ENCODE data around the gene MB. TPM values are rescaled to one million over a fixed set of nuclear protein-coding genes. Genes with fewer than 3 reads are reported as not detected.

Gene MB
- total RNA-seq, 2 experiments from 2014 or later, result not detected

- no peaks in the 10 kb centered on the region for H4K20me1 ChIP-seq (ENCODE audit: insufficient read depth, low read length)
- DNase-seq (ENCODE audit: low spot score), result no peak
- no peaks in the 10 kb centered on the region for H3K4me1 ChIP-seq (ENCODE audit: insufficient read depth, low read length, poor library complexity, severe bottlenecking)
- H3K9me3 ChIP-seq (ENCODE audit: low read length), result 0 out of 2 replicates have a peak, but pooled peaks cover 10% of the 10 kb centered on the region
- no peak overlapping the region for H3K4me3 ChIP-seq (ENCODE audit: low read depth, low read length, poor library complexity, severe bottlenecking)
- H3K79me2 ChIP-seq (ENCODE audit: insufficient read depth, low read depth, low read length), result no peaks in the 10 kb centered on the region
- ChIA-PET POLR2A (no interaction called here), CTCF (ENCODE audit: unreplicated experiment) (no interaction called here)
- H3K9me2 ChIP-seq (ENCODE audit: insufficient read depth, low read length), result no peaks in the 10 kb centered on the region
- H3K27ac ChIP-seq (ENCODE audit: low read depth, low read length, poor library complexity, severe bottlenecking), result no peak overlapping the region
- H3K36me3 ChIP-seq (ENCODE audit: insufficient read depth, low read length), result no peaks in the 10 kb centered on the region
- TF ChIP-seq, protein P1, sequence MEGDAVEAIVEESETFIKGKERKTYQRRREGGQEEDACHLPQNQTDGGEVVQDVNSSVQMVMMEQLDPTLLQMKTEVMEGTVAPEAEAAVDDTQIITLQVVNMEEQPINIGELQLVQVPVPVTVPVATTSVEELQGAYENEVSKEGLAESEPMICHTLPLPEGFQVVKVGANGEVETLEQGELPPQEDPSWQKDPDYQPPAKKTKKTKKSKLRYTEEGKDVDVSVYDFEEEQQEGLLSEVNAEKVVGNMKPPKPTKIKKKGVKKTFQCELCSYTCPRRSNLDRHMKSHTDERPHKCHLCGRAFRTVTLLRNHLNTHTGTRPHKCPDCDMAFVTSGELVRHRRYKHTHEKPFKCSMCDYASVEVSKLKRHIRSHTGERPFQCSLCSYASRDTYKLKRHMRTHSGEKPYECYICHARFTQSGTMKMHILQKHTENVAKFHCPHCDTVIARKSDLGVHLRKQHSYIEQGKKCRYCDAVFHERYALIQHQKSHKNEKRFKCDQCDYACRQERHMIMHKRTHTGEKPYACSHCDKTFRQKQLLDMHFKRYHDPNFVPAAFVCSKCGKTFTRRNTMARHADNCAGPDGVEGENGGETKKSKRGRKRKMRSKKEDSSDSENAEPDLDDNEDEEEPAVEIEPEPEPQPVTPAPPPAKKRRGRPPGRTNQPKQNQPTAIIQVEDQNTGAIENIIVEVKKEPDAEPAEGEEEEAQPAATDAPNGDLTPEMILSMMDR (conservative IDR thresholded peaks at IDR 0.05; ENCODE audit: low read length), result no peak
- TF ChIP-seq EZH2phosphoT487 (IDR thresholded peaks at IDR 0.05; ENCODE audit: borderline replicate concordance, low read depth, low read length), result no peak
- H3K4me2 ChIP-seq (ENCODE audit: low read length), result no peak overlapping the region
- H2AFZ ChIP-seq (ENCODE audit: low read length), result no peak overlapping the region
- intact Hi-C loops (cut with micrococcal nuclease; ENCODE audit: unreplicated experiment), result no loop called here
- no TSS peak for BruUV-seq (replicated peaks)
These were observed 16.0 kb downstream of the MB start for GRCh38 chr22:35601013-35601580.

GRCh38 chr22:35600476-35600875 lies 16.7 kb downstream of the MB start:
- Histone ChIP-seq H3K4me3 (ENCODE audit: low read depth, low read length, poor library complexity, severe bottlenecking) (no peak overlapping the region), H3K9me2 (ENCODE audit: insufficient read depth, low read length) (no peaks in the 10 kb centered on the region), H4K20me1 (ENCODE audit: insufficient read depth, low read length) (no peaks in the 10 kb centered on the region), H2AFZ (ENCODE audit: low read length) (no peak overlapping the region), H3K27ac (ENCODE audit: low read depth, low read length, poor library complexity, severe bottlenecking) (no peak overlapping the region), H3K4me1 (ENCODE audit: insufficient read depth, low read length, poor library complexity, severe bottlenecking) (no peaks in the 10 kb centered on the region), H3K79me2 (ENCODE audit: insufficient read depth, low read depth, low read length) (no peaks in the 10 kb centered on the region), H3K4me2 (ENCODE audit: low read length) (no peak overlapping the region), H3K9me3 (ENCODE audit: low read length) (0 out of 2 replicates have a peak, but pooled peaks cover 10% of the 10 kb centered on the region), H3K36me3 (ENCODE audit: insufficient read depth, low read length) (no peaks in the 10 kb centered on the region)
- BruUV-seq (replicated peaks), result no TSS peak
- intact Hi-C loops (cut with micrococcal nuclease; ENCODE audit: unreplicated experiment), result no loop called here
- ChIA-PET CTCF (ENCODE audit: unreplicated experiment) (no interaction called here), POLR2A (no interaction called here)
- DNase-seq (ENCODE audit: low spot score), result no peak
- TF ChIP-seq EZH2phosphoT487 (IDR thresholded peaks at IDR 0.05; ENCODE audit: borderline replicate concordance, low read depth, low read length), result no peak
- TF ChIP-seq, protein P1 (conservative IDR thresholded peaks at IDR 0.05; ENCODE audit: low read length), result no peak

- H4K20me1 ChIP-seq (ENCODE audit: insufficient read depth, low read length), result no peaks in the 10 kb centered on the region
- no TSS peak for BruUV-seq (replicated peaks)
- no peaks in the 10 kb centered on the region for H3K9me2 ChIP-seq (ENCODE audit: insufficient read depth, low read length)
- no peaks in the 10 kb centered on the region for H3K79me2 ChIP-seq (ENCODE audit: insufficient read depth, low read depth, low read length)
- intact Hi-C loops (cut with micrococcal nuclease; ENCODE audit: unreplicated experiment), result no loop called here
- no peaks in the 10 kb centered on the region for H3K4me1 ChIP-seq (ENCODE audit: insufficient read depth, low read length, poor library complexity, severe bottlenecking)
- no peak overlapping the region for H3K4me2 ChIP-seq (ENCODE audit: low read length)
- POLR2A ChIA-PET, result no interaction called here
- no peak overlapping the region for H2AFZ ChIP-seq (ENCODE audit: low read length)
- H3K36me3 ChIP-seq (ENCODE audit: insufficient read depth, low read length), result no peaks in the 10 kb centered on the region
- H3K27ac ChIP-seq (ENCODE audit: low read depth, low read length, poor library complexity, severe bottlenecking), result no peak overlapping the region
- H3K9me3 ChIP-seq (ENCODE audit: low read length), result 0 out of 2 replicates have a peak, but pooled peaks cover 10% of the 10 kb centered on the region
- no peak for DNase-seq (ENCODE audit: low spot score)
- CTCF ChIA-PET (ENCODE audit: unreplicated experiment), result no interaction called here
- no peak for TF ChIP-seq EZH2phosphoT487 (IDR thresholded peaks at IDR 0.05; ENCODE audit: borderline replicate concordance, low read depth, low read length)
- TF ChIP-seq, protein P1 (conservative IDR thresholded peaks at IDR 0.05; ENCODE audit: low read length), result no peak
- no peak overlapping the region for H3K4me3 ChIP-seq (ENCODE audit: low read depth, low read length, poor library complexity, severe bottlenecking)
These were observed 17.8 kb downstream of the MB start for GRCh38 chr22:35599364-35599763.

Measured in OCI-LY7 (cell line).